ENCODE results near the gene LRRC9. TPM values are rescaled to one million over a fixed set of nuclear protein-coding genes. Genes with fewer than 3 reads are reported as not detected.
A peak's percentile ranks its signal among the peaks of the same experiment; 100 is the strongest.
"Not testable (repeated sequence)": the region's sequence is repeated elsewhere in the genome, so short reads cannot be mapped to it uniquely, and the experiment has no call there.

LRRC9 gene
- total RNA-seq, 4 donors from 2014 or later, result not detected

DNA sequence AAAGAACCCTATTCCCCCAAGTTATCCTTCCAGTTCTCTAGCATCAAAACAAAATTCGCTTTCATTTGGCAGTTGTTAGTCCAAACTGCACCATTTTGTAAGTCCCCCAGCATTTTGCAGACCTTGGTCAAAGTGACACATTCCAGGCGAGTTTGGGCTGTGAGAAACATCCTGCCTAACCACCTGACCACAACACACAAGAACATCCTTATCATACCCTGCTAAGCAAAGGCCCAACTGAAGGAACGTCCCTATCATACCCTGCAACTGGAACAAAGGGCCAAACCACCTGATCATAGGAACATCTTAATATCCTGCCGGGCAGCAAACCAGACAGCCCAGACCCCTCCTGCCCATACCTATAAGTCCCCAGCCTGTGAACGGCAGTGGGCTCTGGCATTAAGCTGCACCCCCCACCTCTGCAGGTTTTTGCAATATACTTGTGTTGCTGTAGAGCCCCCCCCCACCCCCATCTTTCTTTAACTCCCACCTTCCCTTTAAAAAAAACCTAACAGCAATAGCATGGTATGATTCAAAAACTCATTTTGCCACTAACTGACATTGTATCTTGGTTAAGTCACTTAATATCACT lies 174.5 kb downstream of the LRRC9 start:
- DNase-seq (ENCODE audit: low spot score in 2 of 2), result no peak
- Histone ChIP-seq H3K4me1 (peaks cover 0 to 39% (median 24%) of the 10 kb centered on the region in 4 donors), H3K36me3 (peaks cover 0 to 13% (median 0%) of the 10 kb centered on the region in 3 donors), H3K4me3 (no peak overlapping the region), H3K27ac (peak overlapping the region in 2 of 4 donors; percentile 93 to 97), H3K9me3 (no peaks in the 10 kb centered on the region), H3K27me3 (no peaks in the 10 kb centered on the region)
- TF ChIP-seq POLR2A (IDR thresholded peaks at IDR 0.05), result no peak
- 70 to 76% methylated on average over 5 of the region's 5 CpGs for WGBS, 2 donors

- Histone ChIP-seq H3K27ac (peak overlapping the region in 1 of 4 donors; percentile 29), H3K4me3 (no peak overlapping the region), H3K27me3 (no peaks in the 10 kb centered on the region), H3K4me1 (peaks cover 0 to 39% (median 24%) of the 10 kb centered on the region in 4 donors), H3K36me3 (peaks cover 0 to 13% (median 0%) of the 10 kb centered on the region in 3 donors), H3K9me3 (no peaks in the 10 kb centered on the region)
- TF ChIP-seq EP300 (IDR thresholded peaks at IDR 0.05) (no peak), POLR2A (IDR thresholded peaks at IDR 0.05) (no peak)
- no peak for DNase-seq (ENCODE audit: low spot score in 2 of 2)
Measured at GRCh38 chr14:60095231-60095630, 175.3 kb downstream of the LRRC9 start.

DNA sequence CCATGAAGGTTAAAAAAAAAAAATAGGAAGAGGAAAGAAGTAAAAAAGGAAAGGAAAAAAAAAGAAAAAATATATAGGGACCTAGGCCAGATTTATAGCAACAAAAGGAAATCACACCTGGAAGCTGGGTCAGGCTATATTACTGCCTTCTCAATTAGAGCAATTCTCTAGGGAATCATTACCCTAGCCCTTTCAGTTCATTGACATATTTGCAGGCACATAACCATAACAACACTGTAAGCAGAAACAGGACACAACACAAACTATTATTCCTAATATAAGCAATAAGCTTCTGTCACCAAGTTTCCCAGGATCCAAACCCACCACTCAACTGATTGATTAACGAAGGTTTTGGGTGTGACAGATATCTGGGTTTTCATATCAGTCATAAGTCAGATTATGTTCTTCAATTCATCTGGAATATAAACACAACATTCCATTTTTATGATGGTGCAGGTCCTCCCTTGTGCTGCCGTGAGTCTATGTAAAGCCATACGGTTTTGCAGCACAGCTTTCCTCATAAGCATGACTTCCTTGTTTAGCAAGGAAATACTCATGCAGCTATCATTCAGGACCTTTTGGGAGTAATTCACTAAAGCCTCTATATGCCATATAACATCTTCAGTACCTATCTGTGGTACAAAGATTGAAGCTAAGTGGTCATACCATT lies 176.0 kb downstream of the LRRC9 start:
- Histone ChIP-seq H3K4me3 (no peak overlapping the region), H3K9me3 (no peaks in the 10 kb centered on the region), H3K27me3 (no peaks in the 10 kb centered on the region), H3K36me3 (peaks cover 0 to 13% (median 0%) of the 10 kb centered on the region in 3 donors), H3K4me1 (peaks cover 0 to 36% (median 24%) of the 10 kb centered on the region in 4 donors), H3K27ac (no peak overlapping the region)
- TF ChIP-seq POLR2A (IDR thresholded peaks at IDR 0.05) (no peak), EP300 (IDR thresholded peaks at IDR 0.05) (no peak)
- TF ChIP-seq, protein P1, sequence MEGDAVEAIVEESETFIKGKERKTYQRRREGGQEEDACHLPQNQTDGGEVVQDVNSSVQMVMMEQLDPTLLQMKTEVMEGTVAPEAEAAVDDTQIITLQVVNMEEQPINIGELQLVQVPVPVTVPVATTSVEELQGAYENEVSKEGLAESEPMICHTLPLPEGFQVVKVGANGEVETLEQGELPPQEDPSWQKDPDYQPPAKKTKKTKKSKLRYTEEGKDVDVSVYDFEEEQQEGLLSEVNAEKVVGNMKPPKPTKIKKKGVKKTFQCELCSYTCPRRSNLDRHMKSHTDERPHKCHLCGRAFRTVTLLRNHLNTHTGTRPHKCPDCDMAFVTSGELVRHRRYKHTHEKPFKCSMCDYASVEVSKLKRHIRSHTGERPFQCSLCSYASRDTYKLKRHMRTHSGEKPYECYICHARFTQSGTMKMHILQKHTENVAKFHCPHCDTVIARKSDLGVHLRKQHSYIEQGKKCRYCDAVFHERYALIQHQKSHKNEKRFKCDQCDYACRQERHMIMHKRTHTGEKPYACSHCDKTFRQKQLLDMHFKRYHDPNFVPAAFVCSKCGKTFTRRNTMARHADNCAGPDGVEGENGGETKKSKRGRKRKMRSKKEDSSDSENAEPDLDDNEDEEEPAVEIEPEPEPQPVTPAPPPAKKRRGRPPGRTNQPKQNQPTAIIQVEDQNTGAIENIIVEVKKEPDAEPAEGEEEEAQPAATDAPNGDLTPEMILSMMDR (IDR thresholded peaks at IDR 0.05), result no peak
- whole genome bisulfite sequencing, 2 donors, result 43 to 66% methylated on average over 3 of the region's 3 CpGs
- no peak for DNase-seq (ENCODE audit: low spot score in 2 of 2)

GRCh38 chr14:60097974-60098373 lies 178.0 kb downstream of the LRRC9 start:
- no peaks in the 10 kb centered on the region for H3K9me3 ChIP-seq
- WGBS, 2 donors, result 91 to 92% methylated on average over 6 of the region's 6 CpGs
- peaks cover 0 to 13% (median 0%) of the 10 kb centered on the region in 3 donors for H3K36me3 ChIP-seq
- TF ChIP-seq, protein P1 (IDR thresholded peaks at IDR 0.05), result no peak
- TF ChIP-seq POLR2A (IDR thresholded peaks at IDR 0.05), result no peak
- no peak for TF ChIP-seq EP300 (IDR thresholded peaks at IDR 0.05)
- H3K27ac ChIP-seq, result no peak overlapping the region
- no peaks in the 10 kb centered on the region for H3K27me3 ChIP-seq
- no peak overlapping the region for H3K4me3 ChIP-seq
- H3K4me1 ChIP-seq, result peaks cover 0 to 46% (median 23%) of the 10 kb centered on the region in 4 donors
- no peak for DNase-seq (ENCODE audit: low spot score in 2 of 2)

- WGBS, 2 donors, result 94 to 96% methylated on average over 7 of the region's 7 CpGs
- not testable (repeated sequence) for H3K4me3 ChIP-seq; DNase-seq (ENCODE audit: low spot score in 2 of 2); H3K27ac ChIP-seq; H3K27me3 ChIP-seq; H3K9me3 ChIP-seq
- Histone ChIP-seq H3K4me1 (peaks cover 0 to 31% (median 7%) of the 10 kb centered on the region in 4 donors), H3K36me3 (peaks cover 0 to 13% (median 0%) of the 10 kb centered on the region in 3 donors)
Measured at GRCh38 chr14:60099855-60100254, 179.9 kb downstream of the LRRC9 start.

GRCh38 chr14:60101786-60102185 lies 181.8 kb downstream of the LRRC9 start:
- Histone ChIP-seq H3K27ac (no peak overlapping the region), H3K27me3 (no peaks in the 10 kb centered on the region), H3K4me3 (no peak overlapping the region), H3K4me1 (peaks cover 0 to 22% (median 0%) of the 10 kb centered on the region in 4 donors), H3K9me3 (no peaks in the 10 kb centered on the region), H3K36me3 (peaks cover 0 to 13% (median 0%) of the 10 kb centered on the region in 3 donors)
- WGBS, 2 donors, result 88 to 93% methylated on average over 1 of the region's 1 CpG
- DNase-seq (ENCODE audit: low spot score in 2 of 2), result no peak
- TF ChIP-seq EP300 (IDR thresholded peaks at IDR 0.05), result no peak
- TF ChIP-seq POLR2A (IDR thresholded peaks at IDR 0.05), result no peak
- TF ChIP-seq, protein P1 (IDR thresholded peaks at IDR 0.05), result no peak
